Measurements from ENCODE around the gene CA6.
"Not testable (repeated sequence)": the region's sequence is repeated elsewhere in the genome, so short reads cannot be mapped to it uniquely, and the experiment has no call there.

The CA6 gene

DNA sequence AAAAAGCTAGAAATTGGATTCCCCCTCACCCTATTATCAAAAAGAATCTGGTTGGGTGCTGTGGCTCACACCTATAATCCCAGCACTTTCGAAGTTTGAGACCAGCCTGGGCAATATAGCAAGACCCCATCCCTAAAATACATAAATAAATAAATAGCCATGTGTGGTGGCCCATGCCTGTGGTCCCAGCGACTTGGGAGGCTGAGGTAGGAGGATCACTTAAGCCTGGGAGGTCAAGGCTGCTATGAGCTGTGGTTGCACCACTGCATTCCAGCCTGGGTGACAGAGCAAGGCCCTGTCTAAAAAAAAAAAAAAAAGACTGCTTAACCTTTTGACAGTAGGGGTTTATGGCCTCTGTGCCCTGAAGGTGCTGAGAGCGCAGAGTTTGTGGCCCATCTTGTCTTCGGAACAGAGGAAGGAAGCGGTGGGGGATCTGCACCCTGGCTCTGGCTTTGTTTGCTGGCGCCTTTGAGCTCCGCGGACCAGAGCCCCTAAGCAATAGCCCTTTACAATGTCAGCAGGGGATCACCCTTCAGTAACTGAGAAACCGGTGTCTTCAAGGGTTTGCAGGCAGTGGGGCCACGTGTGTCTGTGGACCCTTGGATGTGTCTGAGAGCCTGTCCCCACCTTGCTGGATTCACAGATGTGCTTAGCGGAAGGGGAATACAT lies 58.5 kb downstream of the CA6 start:
- no peak for DNase-seq (ENCODE audit: extremely low read depth in 1 of 2, low read depth in 1 of 2)

DNA sequence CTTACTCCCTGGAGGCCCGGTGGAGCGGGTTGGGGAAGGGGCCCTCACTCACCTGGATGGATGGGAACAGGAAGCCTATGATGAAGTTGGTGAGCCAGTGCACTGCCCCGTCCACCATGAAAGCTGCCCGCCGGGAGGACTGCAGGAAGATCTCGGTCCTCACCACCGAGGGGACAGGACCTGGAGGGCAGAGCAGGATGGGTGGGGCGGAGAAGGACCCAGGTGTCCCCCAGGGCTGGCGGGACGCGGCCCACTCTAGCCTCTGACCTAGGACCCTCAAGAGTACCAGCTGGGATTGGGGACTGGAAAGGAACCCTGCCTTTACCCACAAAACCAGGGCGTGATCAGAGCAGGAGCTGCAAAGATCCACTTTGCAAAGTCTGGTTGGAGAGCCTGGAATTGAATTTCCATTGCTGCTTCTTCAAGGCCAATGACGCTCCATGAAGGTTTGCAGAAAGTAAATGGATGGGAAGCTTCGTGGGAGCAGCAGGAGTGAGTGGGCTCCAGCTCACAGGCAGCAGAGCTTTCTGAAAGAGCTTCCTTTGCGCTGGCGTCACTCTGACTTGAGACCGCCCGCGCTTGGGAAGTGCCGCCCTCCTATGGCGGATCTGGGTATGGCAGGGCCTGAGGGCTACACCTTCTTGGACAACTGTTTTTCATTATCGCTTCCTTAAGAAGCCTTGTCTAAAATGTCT lies 59.2 kb downstream of the CA6 start:
- peak; percentile 49 to 75 for DNase-seq (ENCODE audit: extremely low read depth in 1 of 2, low read depth in 1 of 2)

DNA sequence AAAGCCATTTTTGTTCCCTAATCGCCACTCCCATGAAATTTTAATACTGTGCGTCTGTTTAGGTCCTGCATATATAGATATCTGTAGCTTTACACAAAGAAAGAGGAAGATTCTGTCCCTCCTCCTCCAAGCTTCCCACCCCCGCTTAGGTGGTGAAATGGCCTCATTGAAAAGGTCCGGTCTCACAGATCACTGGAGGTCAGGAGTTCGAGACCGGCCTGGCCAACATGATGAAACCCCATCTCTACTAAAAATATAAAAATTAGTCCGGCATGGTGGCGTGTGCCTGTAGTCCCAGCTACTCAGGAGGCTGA lies 59.7 kb downstream of the CA6 start:
- no peak for DNase-seq (ENCODE audit: extremely low read depth in 1 of 2, low read depth in 1 of 2)

DNA sequence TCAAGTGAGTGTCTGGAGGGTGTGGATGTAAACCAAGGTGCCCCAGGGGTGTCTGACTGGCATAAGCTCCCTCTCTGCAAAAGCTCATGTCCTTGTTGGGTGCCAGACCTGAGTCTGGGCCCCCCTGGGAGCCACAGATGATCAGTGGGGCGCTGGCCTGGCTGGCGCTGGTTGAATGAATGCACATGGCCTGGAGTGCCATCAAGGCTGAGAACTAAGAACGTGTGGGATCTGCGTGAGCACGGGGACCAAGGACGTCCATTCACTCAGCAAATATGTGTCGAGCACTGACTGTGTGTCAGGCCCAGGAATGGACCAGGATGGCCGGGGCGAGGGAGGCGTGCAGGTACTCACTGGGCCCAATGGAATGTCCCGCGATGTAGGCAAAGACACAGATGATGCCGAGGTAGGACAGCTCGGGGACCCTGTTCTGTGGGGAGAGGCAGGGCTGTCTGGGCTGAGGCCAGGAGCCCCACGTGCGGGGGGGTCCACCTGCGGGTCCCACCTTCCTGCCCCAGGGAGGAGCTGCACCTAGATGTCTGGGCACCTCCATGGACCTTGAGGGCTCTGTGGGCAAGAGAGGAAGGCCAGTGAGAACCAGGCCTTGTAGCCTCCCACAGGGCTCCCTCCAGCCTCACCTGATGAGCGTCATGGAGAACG lies 61.4 kb downstream of the CA6 start:
- DNase-seq (ENCODE audit: extremely low read depth in 1 of 2, low read depth in 1 of 2), result no peak

DNA sequence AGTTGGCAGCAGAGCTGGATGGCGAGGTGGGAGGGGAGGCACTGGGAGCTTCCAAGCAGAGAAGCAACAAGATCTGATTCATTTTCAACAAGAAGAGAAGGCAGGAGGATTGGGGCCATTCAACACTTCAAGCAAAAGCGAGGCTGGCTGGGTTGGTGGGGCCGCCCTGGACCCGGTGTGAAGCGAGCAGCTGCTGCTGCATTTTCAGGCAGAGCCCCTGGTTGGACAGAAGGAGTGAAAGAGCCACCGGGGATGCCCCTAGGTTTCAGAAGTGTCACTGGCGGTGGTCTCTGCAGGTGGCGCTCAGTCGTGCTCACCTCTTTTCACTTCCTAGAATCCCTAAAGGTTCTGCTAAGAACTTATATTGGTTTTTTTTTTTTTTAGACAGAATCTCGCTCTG lies 62.6 kb downstream of the CA6 start:
- no peak for DNase-seq (ENCODE audit: extremely low read depth in 1 of 2, low read depth in 1 of 2)

DNA sequence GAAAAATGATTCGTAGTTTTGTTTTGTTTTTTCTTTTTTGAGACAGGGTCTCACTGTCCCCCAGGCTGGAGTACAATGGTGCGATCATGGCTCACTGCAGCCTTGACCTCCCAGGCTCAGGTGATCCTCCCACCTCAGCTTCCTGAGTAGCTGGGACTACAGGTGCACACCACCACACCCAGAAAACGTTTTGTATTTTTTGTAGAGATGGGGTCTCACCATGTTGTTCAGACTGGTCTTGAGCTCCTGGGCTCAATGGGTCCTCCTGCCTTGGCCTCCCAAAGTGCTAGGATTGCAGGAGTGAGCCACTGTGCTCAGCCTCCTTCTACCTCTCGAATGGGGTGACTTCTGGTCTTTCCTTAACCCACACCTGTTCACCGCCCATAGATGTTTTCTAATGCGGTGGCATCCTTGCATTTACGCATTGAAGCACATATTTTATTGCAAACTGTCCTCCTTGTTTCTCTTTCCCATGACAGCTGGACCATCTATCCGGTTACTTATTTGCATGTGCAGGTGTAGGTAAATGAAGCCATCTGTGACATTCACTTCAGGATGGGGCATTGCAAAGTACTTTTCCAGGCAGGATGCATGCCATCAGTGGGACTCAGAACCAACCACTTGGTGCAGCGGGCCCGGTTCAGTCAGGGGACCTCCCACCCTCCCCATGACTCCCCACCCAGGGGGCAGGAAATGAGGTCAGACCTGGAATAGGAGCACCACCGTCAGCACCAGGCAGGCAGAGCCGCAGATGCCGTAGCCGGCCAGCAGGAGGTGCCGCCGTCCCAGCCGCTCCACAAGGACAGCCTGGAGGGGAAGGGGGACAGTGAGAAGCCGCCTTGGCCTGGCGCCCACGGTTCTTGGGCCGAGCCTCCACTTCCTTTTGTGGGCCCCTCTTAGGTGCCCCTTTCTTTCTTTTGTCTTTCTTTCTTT lies 64.0 kb downstream of the CA6 start:
- no peak for DNase-seq (ENCODE audit: extremely low read depth in 1 of 2, low read depth in 1 of 2)

DNA sequence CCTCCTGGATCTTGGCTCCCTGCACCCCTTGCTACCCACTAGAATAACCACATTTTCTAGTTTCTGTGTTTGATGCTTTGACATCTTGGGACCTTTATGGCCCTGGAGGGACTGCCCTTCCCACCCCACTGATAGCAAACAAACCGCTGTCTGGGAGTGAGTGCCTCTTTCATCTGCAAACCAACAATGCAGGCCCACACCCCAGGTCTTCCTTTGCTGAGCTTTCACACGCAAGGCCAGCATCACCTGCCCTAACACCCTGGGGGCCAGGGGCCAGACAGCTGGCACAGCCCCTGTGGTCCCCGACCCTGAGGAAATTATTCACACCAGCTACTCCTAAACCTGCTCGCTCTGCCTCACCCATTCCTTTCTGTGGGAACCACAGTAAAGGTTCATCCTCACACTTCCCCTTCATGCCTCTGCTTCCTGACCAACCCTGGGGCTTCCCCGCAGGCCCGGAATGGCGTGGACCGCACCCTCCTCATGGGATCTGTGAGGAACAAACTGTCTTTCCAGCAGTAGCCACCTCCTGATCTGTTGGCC lies 65.2 kb downstream of the CA6 start:
- DNase-seq (ENCODE audit: extremely low read depth in 1 of 2, low read depth in 1 of 2), result no peak

GRCh38 chr1:9013819-9014218 lies 68.2 kb downstream of the CA6 start:
- DNase-seq (ENCODE audit: extremely low read depth in 1 of 2, low read depth in 1 of 2), result no peak

GRCh38 chr1:9014475-9015375 lies 69.1 kb downstream of the CA6 start:
- DNase-seq (ENCODE audit: extremely low read depth in 1 of 2, low read depth in 1 of 2), result no peak

- DNase-seq (ENCODE audit: extremely low read depth in 1 of 2, low read depth in 1 of 2), result no peak
Measured at GRCh38 chr1:9016455-9016854, 70.8 kb downstream of the CA6 start.

DNA sequence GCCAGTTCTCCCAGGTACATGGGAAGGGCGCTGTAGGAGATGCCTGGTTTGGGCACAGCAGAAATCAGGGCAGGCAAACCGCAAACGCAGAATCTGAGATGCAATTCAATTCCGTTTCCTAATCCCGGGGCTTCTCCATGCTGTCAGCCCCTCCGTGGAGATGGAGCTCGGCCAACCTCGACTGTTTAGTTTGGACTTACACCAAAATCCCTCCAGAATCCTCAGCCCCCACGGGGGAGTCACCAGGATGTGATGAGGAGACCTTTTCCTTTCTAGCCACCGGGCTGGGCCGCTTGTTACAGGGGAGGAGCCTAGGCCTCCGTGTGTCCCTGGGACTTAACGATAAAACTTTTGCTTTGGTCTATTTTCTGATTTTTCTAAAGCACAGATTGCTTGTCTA lies 72.7 kb downstream of the CA6 start:
- no peak for DNase-seq (ENCODE audit: extremely low read depth in 1 of 2, low read depth in 1 of 2)

- DNase-seq (ENCODE audit: extremely low read depth in 1 of 2, low read depth in 1 of 2), result no peak
Measured at GRCh38 chr1:9019896-9020295, 74.2 kb downstream of the CA6 start.

- no peak for DNase-seq (ENCODE audit: extremely low read depth in 1 of 2, low read depth in 1 of 2)
Measured at GRCh38 chr1:9020305-9020704, 74.6 kb downstream of the CA6 start.

DNA sequence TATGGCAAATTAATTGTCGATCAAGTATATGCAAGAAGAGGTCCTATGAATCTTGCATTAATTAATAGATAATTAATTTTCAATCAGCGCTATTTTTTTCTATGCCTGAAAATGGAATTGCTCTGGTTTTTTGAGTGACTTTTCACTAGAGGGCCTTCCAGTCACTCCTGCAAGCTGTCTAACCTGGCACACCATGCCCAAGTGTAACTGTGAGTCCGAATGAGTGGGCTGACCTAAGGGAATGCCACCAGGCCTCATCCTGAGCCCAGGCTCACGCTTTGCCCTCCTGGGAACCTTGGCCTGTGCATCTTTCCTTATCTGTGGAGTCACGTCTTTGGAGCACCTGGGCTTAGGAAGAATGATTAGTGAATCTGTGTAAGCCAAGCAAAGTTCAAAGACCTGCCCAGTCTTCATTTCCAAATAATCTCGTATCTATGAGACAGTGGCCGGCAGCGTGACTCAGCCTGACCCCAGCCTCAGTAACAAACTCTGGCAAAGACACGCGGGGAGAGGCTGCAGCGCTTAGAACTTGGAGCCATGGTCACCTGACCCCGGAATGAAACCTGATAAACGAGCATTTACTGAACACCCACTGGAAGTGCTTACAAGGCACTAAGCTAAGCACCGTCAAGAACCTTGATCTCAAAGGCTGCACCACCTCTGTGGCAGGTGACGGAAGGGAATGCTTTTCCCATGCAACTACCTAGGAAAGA lies 76.5 kb downstream of the CA6 start:
- not testable (repeated sequence) for DNase-seq (ENCODE audit: extremely low read depth in 1 of 2, low read depth in 1 of 2)

DNA sequence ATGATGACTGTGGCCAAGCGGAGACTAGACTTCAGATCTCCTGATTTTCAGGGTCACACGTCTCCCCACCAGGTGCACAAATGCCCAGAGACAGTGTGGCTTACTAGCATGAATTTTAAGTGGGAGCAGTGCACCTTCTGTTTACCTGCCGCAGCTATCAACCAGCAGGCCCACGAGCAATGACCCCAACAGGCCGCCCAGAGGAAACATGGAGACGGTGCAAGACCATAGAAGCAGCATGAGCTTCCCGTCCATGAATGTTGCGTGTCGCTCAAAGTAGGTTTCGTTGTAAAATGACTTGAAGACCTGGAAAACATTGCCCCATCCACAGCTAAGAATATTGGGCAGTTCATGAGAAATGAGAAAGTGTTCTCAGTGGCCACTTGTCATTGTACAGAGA lies 77.1 kb downstream of the CA6 start:
- DNase-seq (ENCODE audit: extremely low read depth in 1 of 2, low read depth in 1 of 2), result no peak

Measured in activated CD8-positive, alpha-beta memory T cell treated with anti-CD3 and anti-CD28 coated beads for 1 hour (primary cell).